HTERT RPE-1 (cell line): ENCODE data around the gene MPND.

Source experiments
- in situ Hi-C: fragments of 300-500 bp; cut with MboI; formaldehyde crosslinking; loops from 4 replicates; pipeline ENCODE4 v1.14.3; 2020; ENCODE audit warnings: low sequenced_read_pairs

MPND gene

GRCh38 chr19:4343370-4344307, at the start of gene MPND:
TSS of gene MPND (plus strand) at chr19:4343562. CDS start at chr19:4343594, 32 bp downstream.
- in situ Hi-C loops: no loop called here

- in situ Hi-C loops: no loop called here
Measured at GRCh38 chr19:4294389-4294788, 49.0 kb upstream of the MPND start.

GRCh38 chr19:4295972-4296771, 47.2 kb upstream of the MPND start:
- in situ Hi-C loops: no loop called here

GRCh38 chr19:4297901-4298809, 45.2 kb upstream of the MPND start:
- in situ Hi-C loops: no loop called here

GRCh38 chr19:4298810-4299550, 44.4 kb upstream of the MPND start:
- in situ Hi-C loops: no loop called here

- in situ Hi-C loops: no loop called here
Measured at GRCh38 chr19:4300589-4300988, 42.8 kb upstream of the MPND start.

- in situ Hi-C loops: no loop called here
Measured at GRCh38 chr19:4301590-4302242, 41.6 kb upstream of the MPND start.

GRCh38 chr19:4302243-4302640, 41.1 kb upstream of the MPND start, which contains the start of gene TMIGD2:
TSS of gene TMIGD2 (minus strand) at chr19:4302389. CDS start at chr19:4302385, 4 bp downstream.
- in situ Hi-C loops: no loop called here

- in situ Hi-C loops: no loop called here
Measured at GRCh38 chr19:4303819-4304537, 39.4 kb upstream of the MPND start.

- in situ Hi-C loops: no loop called here
Measured at GRCh38 chr19:4304538-4305256, 38.7 kb upstream of the MPND start, which contains the start of gene FSD1. TSS of gene FSD1 (plus strand) at chr19:4304598. CDS start at chr19:4304747, 149 bp downstream.

GRCh38 chr19:4305257-4305612, 38.1 kb upstream of the MPND start:
- in situ Hi-C loops: no loop called here

- in situ Hi-C loops: no loop called here
Measured at GRCh38 chr19:4305659-4306058, 37.7 kb upstream of the MPND start.

GRCh38 chr19:4310247-4311121, 32.9 kb upstream of the MPND start:
- in situ Hi-C loops: no loop called here

- in situ Hi-C loops: no loop called here
Measured at GRCh38 chr19:4313847-4314490, 29.4 kb upstream of the MPND start.

GRCh38 chr19:4316956-4317355, 26.4 kb upstream of the MPND start:
- in situ Hi-C loops: no loop called here

GRCh38 chr19:4318460-4318859, 24.9 kb upstream of the MPND start:
- in situ Hi-C loops: no loop called here
